Measurements from ENCODE around the gene CD200R1L.

DNA sequence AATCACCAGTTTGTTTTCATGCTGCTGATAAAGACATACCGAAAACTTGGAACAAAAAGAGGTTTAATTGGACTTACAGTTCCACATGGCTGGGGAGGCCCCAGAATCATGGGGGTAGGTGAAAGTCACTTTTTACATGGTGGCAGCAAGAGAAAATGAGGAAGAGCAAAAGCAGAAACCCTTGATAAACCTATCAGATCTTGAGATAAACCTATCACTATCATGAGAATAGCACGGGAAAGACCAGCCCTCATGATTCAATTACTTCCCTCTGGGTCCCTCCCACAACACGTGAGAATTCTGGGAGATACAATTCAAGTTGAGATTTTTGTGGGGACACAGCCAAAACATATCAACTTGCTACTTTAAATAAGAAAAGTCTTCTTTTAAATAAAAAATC is 28.9 kb downstream of the CD200R1L start:
- TF ChIP-seq POLR2A (IDR thresholded peaks at IDR 0.05) (no peak), POLR2AphosphoS5 (IDR thresholded peaks at IDR 0.05) (no peak)

Measured in transverse colon (tissue), 3 donors.